IPS DF 4.7 (cell line): Measurements from ENCODE around the gene PCDHGC5.

ENCODE experiments used
- DNase-seq: peaks from one replicate; pipeline ENCODE4 v3.0.0-alpha.2; 2013; ENCODE audit warnings: low spot score; ENCODE audit errors: extremely low read depth

The PCDHGC5 gene

GRCh38 chr5:141512911-141513626 lies 24.2 kb downstream of the PCDHGC5 start:
- DNase-seq = no peak

GRCh38 chr5:141513627-141514329 lies 24.9 kb downstream of the PCDHGC5 start:
- DNase-seq = no peak

- DNase-seq = no peak
Measured at GRCh38 chr5:141514330-141515133, 25.7 kb downstream of the PCDHGC5 start.

GRCh38 chr5:141515141-141515540 lies 26.3 kb downstream of the PCDHGC5 start:
- no peak for DNase-seq

GRCh38 chr5:141515946-141516671 lies 27.2 kb downstream of the PCDHGC5 start:
- DNase-seq = no peak

GRCh38 chr5:141516672-141517025 lies 27.8 kb downstream of the PCDHGC5 start:
- DNase-seq = no peak

GRCh38 chr5:141517312-141517711 lies 28.4 kb downstream of the PCDHGC5 start:
- no peak for DNase-seq

GRCh38 chr5:141517880-141518617 lies 29.2 kb downstream of the PCDHGC5 start:
- no peak for DNase-seq

GRCh38 chr5:141518618-141519015 lies 29.7 kb downstream of the PCDHGC5 start:
- DNase-seq = no peak

GRCh38 chr5:141519605-141520565 lies 31.0 kb downstream of the PCDHGC5 start:
- DNase-seq = no peak

- DNase-seq = no peak
Measured at GRCh38 chr5:141521244-141521781, 32.4 kb downstream of the PCDHGC5 start.

GRCh38 chr5:141522301-141522700 lies 33.4 kb downstream of the PCDHGC5 start:
- no peak for DNase-seq

GRCh38 chr5:141523991-141524390 lies 35.1 kb downstream of the PCDHGC5 start:
- no peak for DNase-seq

GRCh38 chr5:141524604-141525597 lies 36.0 kb downstream of the PCDHGC5 start:
- DNase-seq = peak; percentile 98

GRCh38 chr5:141525653-141526052 lies 36.8 kb downstream of the PCDHGC5 start:
- no peak for DNase-seq

GRCh38 chr5:141527426-141527825 lies 38.5 kb downstream of the PCDHGC5 start:
- DNase-seq = no peak

GRCh38 chr5:141528291-141528984 lies 39.6 kb downstream of the PCDHGC5 start:
- DNase-seq = no peak

- DNase-seq = no peak
Measured at GRCh38 chr5:141529002-141529401, 40.1 kb downstream of the PCDHGC5 start.
